Omental fat pad (tissue), 4 donors: ENCODE measurements around the gene NEU4. TPM values are rescaled to one million over a fixed set of nuclear protein-coding genes. Genes with fewer than 3 reads are reported as not detected.
A peak's percentile ranks its signal among the peaks of the same experiment; 100 is the strongest.

Experiments
- ATAC-seq: fragments of 150-250 bp; one replicate; pipeline ENCODE4 v1.9.1; 2016; ENCODE audit warnings: mild to moderate bottlenecking, moderate library complexity; ENCODE audit not compliant: low FRiP score
- DNase-seq: peaks from one replicate; pipeline ENCODE4 v3.0.0-alpha.2; 2019; ENCODE audit warnings: low spot score
- CTCF ChIP-seq, 3 donors: fragments of 450-650 bp; IDR thresholded peaks; one replicate each; pipeline ENCODE4 v1.5.1; 2016 to 2017; ENCODE audit warnings: antibody characterized with exemption in 3 of 3, mild to moderate bottlenecking in 3 of 3, moderate library complexity in 2 of 3
- total RNA-seq, 4 donors: library from RNA; depleted of rRNA; stranded (reverse); fragments of >200 nt; gene quantifications; one replicate each; pipeline ENCODE4 v1.1.0, GENCODE V29; 2016

Gene NEU4
- total RNA-seq, 4 donors from 2014 or later = 0.79 to 4.4 (median 2.5) TPM

- no peak for DNase-seq
- peak; percentile 15 for ATAC-seq
- TF ChIP-seq CTCF (IDR thresholded peaks at IDR 0.05) = no peak
Measured at GRCh38 chr2:241810307-241811200, 1.6 kb downstream of the NEU4 start.

- ATAC-seq = no peak
- TF ChIP-seq CTCF (IDR thresholded peaks at IDR 0.05) = no peak
- no peak for DNase-seq
Measured at GRCh38 chr2:241811201-241811951, 2.4 kb downstream of the NEU4 start.

DNA sequence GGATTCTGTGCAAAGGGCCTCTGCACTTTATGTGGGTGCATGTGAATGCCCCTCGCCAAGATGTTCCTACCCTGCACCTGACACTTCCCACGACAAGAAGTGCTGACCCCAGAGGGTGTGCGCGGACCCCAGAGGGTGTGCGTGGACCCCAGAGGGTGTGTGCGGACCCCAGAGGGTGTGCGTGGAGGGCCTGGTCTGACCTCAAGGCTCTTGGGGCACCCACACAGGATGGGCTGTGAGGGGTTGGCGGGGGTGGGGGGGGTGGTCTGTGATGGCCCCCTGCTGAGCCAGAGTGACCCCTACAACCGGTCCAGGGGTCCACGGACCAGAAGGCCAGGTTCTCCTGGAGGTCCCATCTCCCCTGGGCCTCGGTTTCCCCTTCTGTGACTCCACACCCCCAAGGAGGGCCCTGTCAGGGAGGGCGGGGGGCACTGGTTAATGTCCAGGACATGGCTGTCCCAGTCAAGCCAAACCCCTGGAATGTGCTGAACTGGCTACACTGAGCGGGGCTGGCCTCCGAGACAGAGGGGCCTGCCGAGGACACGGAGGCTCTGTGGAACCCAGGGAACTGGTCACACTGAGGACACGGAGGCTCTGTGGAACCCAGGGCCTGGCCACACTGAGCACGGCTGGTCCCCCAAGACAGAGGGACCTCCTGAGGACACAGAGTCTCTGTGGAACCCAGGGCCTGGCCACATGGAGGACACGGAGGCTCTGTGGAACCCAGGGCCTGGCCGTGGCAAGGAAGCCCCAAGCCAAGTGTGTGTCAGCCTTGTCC, 3.1 kb downstream of the NEU4 start:
- DNase-seq = no peak
- ATAC-seq = no peak

GRCh38 chr2:241812730-241813643, 4.0 kb downstream of the NEU4 start:
- TF ChIP-seq CTCF (IDR thresholded peaks at IDR 0.05) = no peak
- DNase-seq = no peak
- ATAC-seq = no peak

More for the DNA sequence above, 3.1 kb downstream of the NEU4 start:
- TF ChIP-seq CTCF (IDR thresholded peaks at IDR 0.05) = no peak

- ATAC-seq (no peak), DNase-seq (no peak)
- TF ChIP-seq CTCF (IDR thresholded peaks at IDR 0.05) = no peak
Measured at GRCh38 chr2:241813644-241814392, 4.8 kb downstream of the NEU4 start.

DNA sequence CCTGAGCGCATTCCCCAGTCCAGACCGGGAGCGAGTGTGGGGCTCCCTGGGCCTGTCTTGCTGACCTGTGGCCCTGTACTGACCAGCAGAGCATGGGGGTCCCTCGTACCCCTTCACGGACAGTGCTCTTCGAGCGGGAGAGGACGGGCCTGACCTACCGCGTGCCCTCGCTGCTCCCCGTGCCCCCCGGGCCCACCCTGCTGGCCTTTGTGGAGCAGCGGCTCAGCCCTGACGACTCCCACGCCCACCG, 5.3 kb downstream of the NEU4 start:
- no peak for TF ChIP-seq CTCF (IDR thresholded peaks at IDR 0.05)
- no peak for DNase-seq
- no peak for ATAC-seq
